ENCODE data around the gene UCKL1.
"Not testable (repeated sequence)": the region's sequence is repeated elsewhere in the genome, so short reads cannot be mapped to it uniquely, and the experiment has no call there.

DNA sequence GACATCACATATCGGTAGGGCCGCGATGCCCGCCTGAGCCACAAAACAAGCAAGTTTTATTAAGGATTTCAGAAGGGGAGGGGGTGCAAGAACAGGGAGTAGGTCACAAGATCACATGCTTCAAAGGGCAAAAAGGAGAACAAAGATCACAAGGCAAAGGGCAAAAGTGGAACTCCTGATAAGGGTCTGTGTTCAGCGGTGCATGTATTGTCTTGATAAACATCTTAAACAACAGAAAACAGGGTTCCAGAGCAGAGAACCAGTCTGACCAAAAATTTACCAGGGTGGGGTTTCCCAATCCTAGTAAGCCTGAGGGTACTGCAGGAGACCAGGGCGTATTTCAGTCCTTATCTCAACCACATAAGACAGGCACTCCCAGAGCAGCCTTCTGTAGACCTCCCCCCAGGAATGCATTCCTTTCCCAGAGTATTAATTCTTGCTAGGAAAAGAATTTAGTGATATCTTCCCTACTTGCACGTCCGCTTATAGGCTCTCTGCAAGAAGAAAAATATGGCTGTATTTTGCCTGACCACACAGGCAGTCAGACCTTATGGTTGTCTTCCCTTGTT lies 39.8 kb downstream of the UCKL1 start:
- TF ChIP-seq POLR2A, POLR2AphosphoS5, EP300 (IDR thresholded peaks at IDR 0.05): not testable (repeated sequence)
- TF ChIP-seq, protein P1, sequence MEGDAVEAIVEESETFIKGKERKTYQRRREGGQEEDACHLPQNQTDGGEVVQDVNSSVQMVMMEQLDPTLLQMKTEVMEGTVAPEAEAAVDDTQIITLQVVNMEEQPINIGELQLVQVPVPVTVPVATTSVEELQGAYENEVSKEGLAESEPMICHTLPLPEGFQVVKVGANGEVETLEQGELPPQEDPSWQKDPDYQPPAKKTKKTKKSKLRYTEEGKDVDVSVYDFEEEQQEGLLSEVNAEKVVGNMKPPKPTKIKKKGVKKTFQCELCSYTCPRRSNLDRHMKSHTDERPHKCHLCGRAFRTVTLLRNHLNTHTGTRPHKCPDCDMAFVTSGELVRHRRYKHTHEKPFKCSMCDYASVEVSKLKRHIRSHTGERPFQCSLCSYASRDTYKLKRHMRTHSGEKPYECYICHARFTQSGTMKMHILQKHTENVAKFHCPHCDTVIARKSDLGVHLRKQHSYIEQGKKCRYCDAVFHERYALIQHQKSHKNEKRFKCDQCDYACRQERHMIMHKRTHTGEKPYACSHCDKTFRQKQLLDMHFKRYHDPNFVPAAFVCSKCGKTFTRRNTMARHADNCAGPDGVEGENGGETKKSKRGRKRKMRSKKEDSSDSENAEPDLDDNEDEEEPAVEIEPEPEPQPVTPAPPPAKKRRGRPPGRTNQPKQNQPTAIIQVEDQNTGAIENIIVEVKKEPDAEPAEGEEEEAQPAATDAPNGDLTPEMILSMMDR (IDR thresholded peaks at IDR 0.05): not testable (repeated sequence)
